Jurkat, Clone E6-1 (cell line): ENCODE measurements around the gene KDSR.

Source experiments
- DNase-seq: peaks from one replicate; pipeline ENCODE4 v3.0.0-alpha.2; 2011; ENCODE audit warnings: low read depth, low spot score
- H3K4me3 ChIP-seq: 2 replicates; pipeline ENCODE4 v1.5.1; 2011; ENCODE audit warnings: mild to moderate bottlenecking, low read length, control low read depth, moderate library complexity

KDSR gene

GRCh38 chr18:63290821-63291200 lies 76.2 kb downstream of the KDSR start:
- peak; percentile 68 for DNase-seq
- H3K4me3 ChIP-seq: no peak overlapping the region

- no peak for DNase-seq
- no peak overlapping the region for H3K4me3 ChIP-seq
Observed at GRCh38 chr18:63290166-63290820, 76.7 kb downstream of the KDSR start.

GRCh38 chr18:63288311-63288710 lies 78.7 kb downstream of the KDSR start:
- no peak overlapping the region for H3K4me3 ChIP-seq
- DNase-seq: no peak

- no peak overlapping the region for H3K4me3 ChIP-seq
- DNase-seq: no peak
Observed at GRCh38 chr18:63287691-63288220, 79.2 kb downstream of the KDSR start.

- no peak for DNase-seq
- no peak overlapping the region for H3K4me3 ChIP-seq
Observed at GRCh38 chr18:63286926-63287325, 80.1 kb downstream of the KDSR start.

- DNase-seq: no peak
- H3K4me3 ChIP-seq: no peak overlapping the region
Observed at GRCh38 chr18:63284827-63285733, 81.9 kb downstream of the KDSR start.

- no peak overlapping the region for H3K4me3 ChIP-seq
- DNase-seq: no peak
Observed at GRCh38 chr18:63284173-63284799, 82.7 kb downstream of the KDSR start.

- H3K4me3 ChIP-seq: no peak overlapping the region
- DNase-seq: no peak
Observed at GRCh38 chr18:63283305-63284094, 83.5 kb downstream of the KDSR start.

- DNase-seq: no peak
- H3K4me3 ChIP-seq: no peak overlapping the region
Observed at GRCh38 chr18:63282793-63283192, 84.2 kb downstream of the KDSR start.
